ENCODE measurements around the gene CDYL. TPM values are rescaled to one million over a fixed set of nuclear protein-coding genes. Genes with fewer than 3 reads are reported as not detected.

CDYL gene
- total and polyA plus RNA-seq, 7 donors: 10.0 to 30.0 (median 19.9) TPM

GRCh38 chr6:4814987-4815386, 38.8 kb downstream of the CDYL start:
- ATAC-seq (no peak), DNase-seq (no peak)
- no peaks in the 10 kb centered on the region for H3K36me3 ChIP-seq (ENCODE audit: insufficient read depth in 1 of 2, low read depth in 1 of 2)
- intact Hi-C loops (cut with DNase I): no loop called here
- no peaks in the 10 kb centered on the region for H3K9me3 ChIP-seq
- 61 to 89% (median 71%) methylated on average over 2 of the region's 2 CpGs for WGBS, 3 donors
- H3K27ac ChIP-seq: no peak overlapping the region
- H3K27me3 ChIP-seq (ENCODE audit: insufficient read depth in 3 of 3, low read length in 2 of 3): no peaks in the 10 kb centered on the region
- TF ChIP-seq, protein P1, sequence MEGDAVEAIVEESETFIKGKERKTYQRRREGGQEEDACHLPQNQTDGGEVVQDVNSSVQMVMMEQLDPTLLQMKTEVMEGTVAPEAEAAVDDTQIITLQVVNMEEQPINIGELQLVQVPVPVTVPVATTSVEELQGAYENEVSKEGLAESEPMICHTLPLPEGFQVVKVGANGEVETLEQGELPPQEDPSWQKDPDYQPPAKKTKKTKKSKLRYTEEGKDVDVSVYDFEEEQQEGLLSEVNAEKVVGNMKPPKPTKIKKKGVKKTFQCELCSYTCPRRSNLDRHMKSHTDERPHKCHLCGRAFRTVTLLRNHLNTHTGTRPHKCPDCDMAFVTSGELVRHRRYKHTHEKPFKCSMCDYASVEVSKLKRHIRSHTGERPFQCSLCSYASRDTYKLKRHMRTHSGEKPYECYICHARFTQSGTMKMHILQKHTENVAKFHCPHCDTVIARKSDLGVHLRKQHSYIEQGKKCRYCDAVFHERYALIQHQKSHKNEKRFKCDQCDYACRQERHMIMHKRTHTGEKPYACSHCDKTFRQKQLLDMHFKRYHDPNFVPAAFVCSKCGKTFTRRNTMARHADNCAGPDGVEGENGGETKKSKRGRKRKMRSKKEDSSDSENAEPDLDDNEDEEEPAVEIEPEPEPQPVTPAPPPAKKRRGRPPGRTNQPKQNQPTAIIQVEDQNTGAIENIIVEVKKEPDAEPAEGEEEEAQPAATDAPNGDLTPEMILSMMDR (IDR thresholded peaks at IDR 0.05): no peak
- H3K4me1 ChIP-seq: peaks cover 19% of the 10 kb centered on the region
- no peak overlapping the region for H3K4me3 ChIP-seq

DNA sequence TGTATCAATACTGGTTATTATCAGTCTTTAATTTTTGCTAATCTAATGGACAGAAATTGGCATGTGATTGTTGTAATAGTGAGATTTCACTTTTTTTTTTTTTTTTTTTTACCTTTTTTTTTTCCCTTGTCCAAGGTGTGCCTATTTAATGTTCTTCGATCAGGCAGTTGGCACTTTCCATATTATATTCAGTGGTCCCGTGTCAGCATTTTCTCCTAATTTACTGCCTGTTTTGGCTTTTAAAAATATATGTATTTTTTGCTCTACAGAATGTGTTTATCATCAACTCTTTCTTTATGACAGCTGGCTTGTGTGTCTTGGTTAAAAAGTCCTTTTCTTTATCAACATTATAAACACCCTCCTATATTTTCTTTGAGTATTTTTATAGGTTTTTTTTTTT, 39.4 kb downstream of the CDYL start:
- intact Hi-C loops (cut with DNase I): no loop called here
- WGBS, 3 donors: 86 to 93% (median 90%) methylated on average over 2 of the region's 2 CpGs
- H3K27ac ChIP-seq: no peak overlapping the region

DNA sequence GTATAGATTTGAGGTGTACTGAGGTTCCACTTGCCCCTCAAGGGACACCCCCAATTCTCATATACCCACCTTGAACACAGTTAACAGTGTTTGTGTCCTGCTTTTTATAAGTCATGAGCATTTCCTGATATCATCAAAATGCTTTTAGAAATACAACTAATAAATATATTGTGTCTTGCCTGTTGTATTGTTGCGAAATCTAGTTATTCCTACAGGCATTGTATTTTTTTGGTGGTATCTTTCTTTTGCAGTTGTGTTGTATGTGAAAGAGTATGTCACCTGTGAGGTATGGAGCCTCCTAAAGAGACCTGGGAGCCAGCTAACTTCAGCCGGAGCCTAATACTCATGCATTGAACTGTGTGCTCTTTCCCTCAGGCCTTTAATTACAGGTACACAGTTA, 40.7 kb downstream of the CDYL start:
- Histone ChIP-seq H3K27me3 (ENCODE audit: insufficient read depth in 3 of 3, low read length in 2 of 3) (no peaks in the 10 kb centered on the region), H3K4me3 (no peak overlapping the region), H3K27ac (no peak overlapping the region), H3K9me3 (no peaks in the 10 kb centered on the region), H3K4me1 (peaks cover 10% of the 10 kb centered on the region), H3K36me3 (ENCODE audit: insufficient read depth in 1 of 2, low read depth in 1 of 2) (no peaks in the 10 kb centered on the region)
- ATAC-seq (no peak), DNase-seq (no peak)
- TF ChIP-seq, protein P1 (IDR thresholded peaks at IDR 0.05): no peak
- WGBS, 3 donors: 96 to 98% (median 98%) methylated on average over 2 of the region's 2 CpGs
- intact Hi-C loops (cut with DNase I): no loop called here

More for the DNA sequence above, 39.4 kb downstream of the CDYL start:
- no peak for DNase-seq
- no peaks in the 10 kb centered on the region for H3K36me3 ChIP-seq (ENCODE audit: insufficient read depth in 1 of 2, low read depth in 1 of 2)
- ATAC-seq: no peak
- no peak overlapping the region for H3K4me3 ChIP-seq
- TF ChIP-seq, protein P1 (IDR thresholded peaks at IDR 0.05): no peak
- H3K9me3 ChIP-seq: no peaks in the 10 kb centered on the region
- peaks cover 19% of the 10 kb centered on the region for H3K4me1 ChIP-seq
- H3K27me3 ChIP-seq (ENCODE audit: insufficient read depth in 3 of 3, low read length in 2 of 3): no peaks in the 10 kb centered on the region

- 46 to 61% (median 51%) methylated on average over 4 of the region's 4 CpGs for WGBS, 3 donors
- ATAC-seq: no peak
- H3K4me1 ChIP-seq: peaks cover 10% of the 10 kb centered on the region
These were observed 41.3 kb downstream of the CDYL start for GRCh38 chr6:4817551-4817950.

More at GRCh38 chr6:4817551-4817950, 41.3 kb downstream of the CDYL start:
- Histone ChIP-seq H3K36me3 (ENCODE audit: insufficient read depth in 1 of 2, low read depth in 1 of 2) (no peaks in the 10 kb centered on the region), H3K9me3 (no peaks in the 10 kb centered on the region), H3K27me3 (ENCODE audit: insufficient read depth in 3 of 3, low read length in 2 of 3) (no peaks in the 10 kb centered on the region), H3K4me3 (no peak overlapping the region), H3K27ac (no peak overlapping the region)
- no peak for DNase-seq
- TF ChIP-seq, protein P1 (IDR thresholded peaks at IDR 0.05): no peak
- intact Hi-C loops (cut with DNase I): no loop called here
